HG02678 (cell line): ENCODE measurements around the gene SLC16A8.
"Not testable (repeated sequence)": the region's sequence is repeated elsewhere in the genome, so short reads cannot be mapped to it uniquely, and the experiment has no call there.

Source experiments
- ATAC-seq: cut with Tn5 transposase; IDR thresholded peaks from one replicate; pipeline ENCODE4 v1.9.1; 2021; ENCODE audit warnings: mild to moderate bottlenecking, moderate library complexity; ENCODE audit not compliant: unreplicated experiment

The SLC16A8 gene

DNA sequence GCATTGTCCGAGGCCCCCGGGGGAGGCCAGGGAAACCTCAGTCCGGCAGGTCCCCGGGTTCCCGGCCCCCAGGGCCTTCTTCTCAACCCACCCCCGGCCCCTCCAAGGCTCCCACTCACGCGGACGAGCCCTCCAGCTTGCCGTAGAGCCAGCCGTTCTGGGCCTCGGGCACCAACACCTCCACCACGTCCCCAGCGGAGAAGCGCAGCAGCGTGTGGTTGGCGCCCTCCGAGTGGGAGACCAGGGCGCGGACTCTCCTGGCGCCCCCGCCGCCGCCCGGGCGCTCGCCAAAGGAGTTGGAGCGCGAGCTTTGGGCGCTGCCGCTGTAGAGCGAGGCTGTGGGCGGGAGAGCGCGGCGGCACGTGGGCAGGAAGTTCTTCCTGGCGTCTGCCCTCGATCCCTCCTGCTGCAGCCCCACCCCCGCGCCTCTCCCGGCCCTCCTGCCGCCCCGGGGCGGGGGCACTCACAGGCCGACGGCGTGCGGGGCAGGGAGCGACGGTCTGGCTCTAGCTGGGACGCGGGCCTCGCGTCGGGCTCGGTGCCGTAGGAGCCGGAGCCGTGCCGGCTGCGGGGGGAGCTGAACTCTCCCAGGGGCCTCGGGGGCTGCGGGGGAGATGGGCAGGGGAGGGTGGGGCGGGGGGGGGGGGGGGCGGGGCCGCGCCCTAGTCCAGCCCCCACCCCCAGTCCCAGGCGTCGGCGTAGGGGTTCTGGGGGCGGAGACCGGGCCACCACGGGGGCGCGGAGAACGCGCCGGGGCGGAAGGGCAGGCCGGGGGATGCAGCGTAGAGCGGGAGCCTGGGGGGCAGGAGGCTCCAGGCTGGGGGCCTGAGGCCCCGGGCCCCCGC is 4.9 kb upstream of the SLC16A8 start:
- no peak for ATAC-seq

DNA sequence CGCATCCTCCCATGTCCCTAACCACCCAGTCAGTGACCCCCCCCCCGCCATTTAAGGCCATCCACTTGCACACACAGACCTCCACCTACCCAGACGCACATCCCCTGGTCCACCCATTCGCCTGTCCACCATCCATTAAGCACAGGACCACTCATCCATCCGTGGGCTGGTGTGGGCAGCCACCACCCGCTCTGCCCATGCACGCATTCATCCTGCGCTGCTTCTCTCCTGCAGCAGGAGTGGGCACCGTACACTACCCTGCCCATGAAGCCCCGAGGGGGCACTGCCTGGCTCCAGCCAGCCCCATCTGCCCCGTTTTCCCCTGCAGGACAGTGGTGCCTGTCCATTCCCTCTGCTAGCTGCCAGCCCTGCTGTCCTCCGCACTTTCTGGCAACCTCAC is 3.9 kb upstream of the SLC16A8 start:
- ATAC-seq: no peak

DNA sequence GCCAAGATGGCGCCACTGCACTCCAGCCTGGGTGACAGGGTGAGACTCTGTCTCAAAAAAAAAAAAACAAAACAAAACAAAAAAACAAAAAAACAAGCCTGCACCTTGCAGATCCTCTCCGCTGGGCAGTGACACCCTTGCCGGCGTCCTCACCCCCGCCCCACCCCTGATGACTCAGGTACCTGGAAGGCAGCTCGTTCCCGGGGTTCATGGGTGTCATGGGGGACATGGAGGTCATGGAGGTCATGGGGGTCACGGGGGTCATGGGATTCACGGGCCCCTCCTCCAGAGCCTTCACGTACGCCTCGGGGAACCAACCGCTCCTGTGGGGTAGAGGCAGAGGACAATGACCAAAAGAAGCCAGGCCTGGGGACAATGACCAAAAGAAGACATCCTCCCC is 3.0 kb upstream of the SLC16A8 start:
- ATAC-seq: no peak

DNA sequence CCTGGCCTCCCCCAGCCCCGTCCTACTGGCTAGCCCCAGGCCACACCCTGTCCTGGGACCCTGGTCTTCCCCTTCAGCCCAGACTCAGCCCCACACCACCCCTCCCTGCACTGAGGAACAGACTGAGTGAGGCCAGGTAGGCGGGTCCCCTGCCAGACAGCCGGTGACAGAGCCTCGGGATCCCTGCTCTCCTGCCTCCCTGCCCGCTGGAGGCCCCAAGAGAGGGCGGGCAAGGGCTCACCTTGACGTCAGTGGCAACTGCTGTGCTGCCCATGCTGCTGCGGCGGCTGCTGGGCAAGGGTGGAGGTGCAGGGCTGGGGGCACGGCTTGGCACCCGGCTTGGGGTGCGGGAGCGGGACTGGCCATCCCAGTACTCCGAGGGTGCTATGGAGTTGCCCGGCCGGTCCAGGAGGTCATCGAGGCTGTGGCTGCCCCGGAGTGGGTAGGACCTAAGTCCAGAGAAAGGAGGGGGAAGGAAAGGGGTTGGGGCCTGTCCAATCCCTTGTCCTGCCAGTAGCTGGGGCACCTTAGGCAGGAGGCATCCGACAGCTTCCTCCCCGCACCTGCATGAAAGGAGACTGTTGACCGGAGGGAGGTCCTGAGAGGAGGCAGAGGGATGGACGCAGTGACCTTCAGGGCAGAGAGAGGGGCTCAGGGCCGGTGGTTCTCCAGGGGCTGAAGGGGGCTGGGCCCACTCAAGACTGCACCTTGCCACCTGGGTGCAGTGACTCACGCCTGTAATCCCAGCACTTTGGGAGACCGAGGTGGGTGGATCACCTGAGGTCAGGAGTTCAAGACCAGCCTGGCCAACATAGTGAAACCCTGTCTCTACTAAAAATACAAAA is 2.2 kb upstream of the SLC16A8 start:
- no peak for ATAC-seq

DNA sequence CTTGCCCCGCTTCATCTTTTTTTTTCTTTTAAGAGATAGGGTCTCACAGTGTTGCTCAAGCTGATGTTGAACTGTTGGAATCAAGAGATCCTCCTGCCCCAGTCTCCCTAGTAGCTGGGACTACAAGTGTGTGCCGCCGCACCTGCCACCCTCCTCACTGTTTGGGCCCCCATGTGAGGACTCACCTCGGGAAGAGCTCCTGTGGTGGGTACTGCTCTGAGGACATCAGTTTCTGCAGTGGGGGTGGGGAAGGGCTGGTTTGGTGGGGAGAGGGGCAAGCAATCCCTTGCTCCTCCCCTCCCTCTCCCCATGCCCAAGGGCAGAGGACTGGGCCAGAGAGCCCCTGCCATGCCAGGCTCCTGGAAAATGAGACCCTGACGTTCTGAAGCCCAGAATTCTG is 1.5 kb upstream of the SLC16A8 start:
- no peak for ATAC-seq

DNA sequence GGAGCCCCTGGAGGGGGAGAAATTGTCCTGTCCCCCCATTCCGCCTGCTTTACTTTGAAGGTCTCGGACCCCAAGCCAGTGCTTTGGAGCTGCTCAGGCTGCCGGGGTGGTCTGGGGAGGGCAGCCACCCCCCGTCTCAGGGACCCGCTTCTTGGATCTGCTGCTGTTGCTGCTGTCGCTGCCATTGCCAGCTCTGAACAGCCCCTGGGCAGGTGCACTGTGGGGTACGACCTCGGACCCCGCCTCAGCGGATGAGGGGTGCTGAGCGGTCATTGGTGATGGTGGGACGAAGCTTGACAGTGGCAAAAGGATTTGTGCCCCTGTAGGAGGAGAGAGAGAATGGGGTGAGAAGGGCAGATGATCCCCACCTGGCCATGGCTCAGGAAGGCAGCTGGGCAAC is 1.1 kb upstream of the SLC16A8 start:
- ATAC-seq: no peak

DNA sequence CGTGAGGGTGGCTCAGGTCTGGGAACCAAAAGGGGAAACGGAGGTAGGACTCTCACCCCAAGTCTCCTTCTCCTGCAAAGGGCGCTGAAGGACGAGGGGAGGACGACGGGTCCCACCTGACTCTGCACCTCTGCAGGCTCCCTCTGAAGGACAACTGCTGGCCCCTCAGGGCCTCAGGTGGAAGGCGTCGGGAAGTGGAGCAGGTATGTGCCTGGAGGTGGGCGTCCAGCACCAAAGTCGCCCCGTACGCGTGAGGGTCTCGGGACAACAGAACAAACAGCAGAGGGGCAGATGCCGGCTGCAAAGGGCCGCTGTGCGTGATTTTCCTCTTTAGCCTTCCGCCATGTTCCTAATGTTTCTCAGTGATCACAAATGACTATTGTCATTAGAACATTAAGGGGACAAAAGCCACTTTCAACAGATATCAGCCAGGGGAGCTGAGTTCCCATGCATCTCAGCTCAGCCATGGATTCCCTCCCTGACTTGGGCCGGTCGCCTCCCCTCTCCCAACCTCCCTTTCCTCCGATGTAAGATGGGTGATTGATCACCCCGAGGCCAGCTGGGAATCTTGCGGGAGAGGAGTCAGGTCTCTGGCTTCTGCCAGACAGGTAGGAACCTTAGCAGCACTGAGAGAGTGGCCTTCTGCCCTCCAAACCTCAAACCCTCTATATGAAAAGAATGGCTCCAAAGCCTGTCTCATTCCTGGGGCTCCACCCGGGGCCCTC is 836 bp downstream of the SLC16A8 start:
- ATAC-seq: no peak

DNA sequence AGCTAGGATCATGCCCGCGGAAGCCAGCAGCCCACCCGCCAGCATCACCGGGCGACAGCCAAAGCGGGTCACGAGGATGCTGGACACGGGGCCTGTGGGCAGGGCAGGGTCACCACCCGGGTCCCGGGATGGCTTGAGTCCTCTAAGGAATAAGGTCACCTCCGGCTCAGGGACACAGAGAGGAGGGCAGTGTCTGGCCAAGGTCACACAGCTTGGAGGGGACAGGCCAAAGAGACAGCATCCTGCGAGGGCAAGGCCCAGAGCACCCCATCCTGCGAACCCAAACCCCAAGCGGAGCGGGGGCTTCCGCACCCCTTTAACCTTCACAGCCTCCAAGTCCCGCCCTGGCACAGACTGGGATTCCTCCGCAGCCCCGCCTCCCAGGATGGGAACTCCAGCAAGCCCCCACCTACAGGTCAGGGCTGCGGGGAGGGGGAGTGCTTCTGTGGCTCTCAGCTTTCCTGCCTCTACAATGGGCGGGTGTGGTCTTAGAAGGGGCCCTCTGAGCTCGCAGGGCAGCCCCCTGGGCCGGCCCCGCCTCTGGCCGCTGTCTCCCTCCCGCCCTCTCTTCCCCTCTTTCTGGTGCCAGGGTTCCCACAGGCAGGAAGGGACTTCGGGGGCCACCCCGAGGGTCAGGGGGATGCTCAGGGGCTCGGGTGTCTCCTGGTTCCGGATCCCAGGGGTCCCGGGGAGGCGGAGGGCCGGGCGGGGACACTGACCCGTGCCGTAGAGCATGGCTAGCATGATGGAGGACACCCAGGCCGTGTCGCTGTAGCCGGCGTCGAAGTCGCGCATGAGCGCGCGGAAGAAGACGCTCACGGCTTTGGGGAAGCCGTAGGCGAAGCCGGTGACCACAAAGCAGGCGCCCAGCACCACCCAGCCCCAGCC is 1.8 kb downstream of the SLC16A8 start:
- no peak for ATAC-seq

DNA sequence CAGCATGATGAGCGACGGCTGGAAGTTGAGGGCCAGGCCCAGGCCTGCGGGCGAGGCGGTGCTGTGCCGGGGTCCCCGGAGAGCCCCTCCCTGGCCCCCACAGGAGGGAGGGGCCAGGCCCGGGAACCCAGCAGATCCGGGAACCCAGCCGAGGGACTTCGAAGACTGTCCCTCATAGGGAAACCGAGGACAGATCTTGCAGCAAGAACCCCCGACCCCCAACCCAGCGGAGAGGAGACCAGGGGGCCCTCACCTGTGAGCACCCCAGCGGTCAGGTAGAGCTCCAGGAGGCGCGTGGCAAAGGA is 2.4 kb downstream of the SLC16A8 start:
- no peak for ATAC-seq

DNA sequence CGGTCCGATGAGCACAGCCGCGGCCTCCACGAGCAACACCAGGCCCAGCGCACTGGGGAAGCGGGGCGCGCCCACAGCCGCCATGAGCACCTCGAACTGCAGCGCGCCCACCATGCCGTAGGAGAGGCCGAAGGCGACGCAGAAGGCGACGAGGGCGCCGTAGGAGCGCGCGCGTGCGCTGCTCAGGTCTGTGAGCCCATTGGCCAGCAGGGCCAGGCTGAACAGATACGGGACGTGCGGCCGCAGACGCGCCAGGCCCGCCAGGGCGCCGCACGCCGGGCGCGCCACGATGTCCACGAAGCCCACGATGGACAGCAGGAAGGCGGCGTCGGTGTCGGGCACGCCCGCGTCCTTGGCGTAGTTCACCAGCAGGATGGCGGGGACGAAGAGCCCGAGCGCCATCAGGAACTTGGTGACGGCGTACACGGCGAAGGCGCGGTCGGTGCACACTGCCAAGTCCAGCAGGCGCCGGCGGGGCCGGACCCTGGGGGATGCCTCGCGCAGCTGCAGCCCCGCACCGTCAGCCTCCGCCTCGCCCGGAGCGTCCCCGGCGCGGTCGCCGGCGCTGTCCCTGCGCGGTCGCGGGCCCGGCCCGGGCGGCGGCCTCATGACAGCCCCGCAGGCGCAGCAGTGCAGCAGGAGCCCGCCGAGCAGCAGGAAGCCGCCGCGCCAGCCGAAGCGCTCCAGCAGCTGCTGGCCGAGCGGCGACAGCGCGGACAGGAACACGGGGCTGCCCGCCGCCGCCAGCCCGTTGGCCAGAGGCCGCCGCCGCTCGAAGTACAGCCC is 2.9 kb downstream of the SLC16A8 start:
- no peak for ATAC-seq

DNA sequence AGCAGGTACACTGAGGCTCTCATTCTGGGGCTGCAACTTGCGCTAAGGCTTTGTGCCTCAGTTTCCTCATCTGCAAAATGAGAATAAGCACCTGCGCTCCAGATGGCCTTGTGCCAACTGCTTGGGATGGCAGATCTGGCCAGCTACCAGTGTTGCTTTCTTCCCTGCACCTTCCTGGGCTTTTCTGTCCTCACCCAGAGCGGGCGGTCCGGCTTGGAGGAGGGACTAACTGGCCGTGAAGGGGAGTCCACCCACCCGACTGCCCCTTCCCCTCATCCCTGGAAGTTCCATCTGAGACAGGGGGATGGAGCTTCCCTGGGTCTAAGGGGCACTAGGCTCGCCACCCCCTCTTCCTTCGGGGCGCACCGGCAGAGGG is 3.5 kb downstream of the SLC16A8 start:
- no peak for ATAC-seq

DNA sequence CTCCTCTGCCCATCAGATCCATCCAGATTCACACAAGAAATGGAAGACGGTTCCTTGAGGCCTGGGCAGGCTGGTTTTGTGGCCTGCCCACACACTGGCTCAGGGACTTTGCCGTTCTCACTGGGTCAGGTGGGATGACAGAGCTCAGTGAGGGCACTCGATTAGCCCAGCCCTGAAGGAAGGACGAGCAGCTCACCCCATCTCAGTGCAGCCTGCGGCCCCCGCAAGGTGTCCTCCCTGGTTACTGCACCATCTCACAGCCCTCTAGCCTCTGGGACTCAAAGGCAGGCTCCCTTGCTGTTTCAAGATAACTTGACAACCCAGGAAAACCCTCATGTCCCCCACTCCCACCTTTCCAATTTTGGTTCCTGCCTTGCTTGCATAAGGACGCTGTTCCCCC is 4.2 kb downstream of the SLC16A8 start:
- ATAC-seq: no peak

DNA sequence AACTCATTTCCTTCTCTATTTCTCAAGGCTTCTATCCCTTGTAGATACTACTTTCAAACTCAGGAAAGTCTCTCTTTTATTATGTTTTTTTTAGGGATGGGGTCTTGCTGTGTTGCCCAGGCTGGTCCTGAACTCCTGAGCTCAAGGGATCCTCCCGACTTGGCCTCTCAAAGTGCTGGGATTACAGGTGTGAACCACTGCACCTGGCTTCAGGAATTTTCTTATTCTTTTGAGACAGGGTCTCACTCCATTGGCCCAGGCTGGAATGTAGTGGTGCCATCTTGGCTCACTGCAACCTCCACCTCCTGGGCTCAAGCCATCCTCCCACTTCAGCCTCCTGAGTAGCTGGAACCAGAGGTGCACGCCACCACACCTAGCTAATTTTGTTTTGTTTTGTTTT is 4.8 kb downstream of the SLC16A8 start:
- not testable (repeated sequence) for ATAC-seq

DNA sequence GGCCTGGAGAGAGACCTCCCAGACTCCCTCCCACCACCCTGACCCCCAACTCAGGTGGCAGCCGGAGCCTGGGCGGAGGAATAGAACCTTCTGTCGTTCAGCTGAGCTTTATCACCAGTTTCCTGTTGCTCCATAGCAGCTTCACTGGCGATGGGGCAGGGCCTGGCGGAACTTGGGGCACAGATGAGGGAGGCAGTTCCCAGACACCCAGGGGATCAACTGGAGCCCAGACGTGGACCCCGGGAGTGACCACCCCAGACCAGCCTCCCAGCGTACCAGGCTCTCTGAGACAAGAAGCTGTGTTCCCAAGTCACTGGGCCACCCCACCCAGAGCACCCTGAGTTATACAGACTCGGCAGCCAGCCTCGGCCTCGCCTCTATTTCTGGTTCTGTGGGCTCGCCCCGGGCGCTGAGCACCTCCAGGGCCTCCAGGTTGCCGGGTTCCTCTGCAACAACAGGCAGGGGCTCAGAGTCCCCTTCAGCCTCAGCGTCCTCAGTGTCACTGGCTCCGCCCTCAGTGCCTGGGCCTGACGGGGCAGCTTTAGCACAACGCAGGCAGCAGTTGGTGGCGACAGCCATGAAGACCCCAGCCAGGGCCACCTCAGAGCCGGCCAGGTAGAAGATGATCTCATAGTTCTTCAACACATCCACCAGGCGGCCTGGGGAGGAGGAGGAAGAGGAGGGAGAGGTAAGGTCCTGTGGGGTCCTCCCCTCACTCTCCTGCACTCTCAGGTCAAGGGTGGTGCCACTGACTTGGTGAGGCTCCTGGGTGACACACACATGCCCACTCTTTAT is 5.7 kb downstream of the SLC16A8 start:
- no peak for ATAC-seq

DNA sequence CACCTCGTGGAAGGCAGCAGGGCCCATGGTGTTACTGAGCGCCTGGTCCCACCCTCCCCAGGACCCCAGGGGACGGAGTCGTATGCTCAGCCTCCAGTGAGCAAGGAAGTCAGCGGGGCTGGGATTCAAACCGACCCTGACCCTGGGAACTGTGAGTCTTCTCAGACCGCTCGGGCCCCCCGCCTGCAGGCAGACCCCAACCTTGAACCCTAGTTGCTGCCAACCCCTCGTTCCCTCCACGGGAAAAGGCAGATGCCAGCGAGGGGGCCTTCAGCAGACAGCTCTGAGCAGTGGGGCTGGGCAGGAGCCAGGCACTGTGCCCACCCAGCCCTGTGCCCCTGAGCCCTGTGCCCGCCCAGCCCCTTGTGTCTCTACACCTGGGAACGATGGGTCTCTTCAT is 6.4 kb downstream of the SLC16A8 start:
- ATAC-seq: no peak

DNA sequence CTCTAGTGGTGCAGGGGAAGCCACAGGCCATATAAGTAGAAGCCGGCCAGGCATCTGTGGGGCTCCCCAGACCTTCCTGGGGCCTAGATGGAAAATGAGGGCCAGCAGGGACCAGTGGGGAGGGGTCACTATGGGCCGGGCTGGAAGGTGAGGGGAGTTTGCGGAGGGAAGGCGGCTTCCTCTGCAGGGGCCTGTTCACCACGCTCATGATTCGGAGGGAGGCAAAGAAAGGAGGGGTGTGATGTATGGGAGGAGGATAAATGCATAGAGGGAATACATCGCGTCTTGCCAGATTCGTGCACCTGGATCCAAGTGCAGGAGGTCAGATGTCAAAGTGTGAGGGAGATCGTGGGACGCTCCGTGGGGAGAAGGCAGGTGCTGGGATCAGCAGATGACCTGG is 6.9 kb downstream of the SLC16A8 start:
- ATAC-seq: no peak

DNA sequence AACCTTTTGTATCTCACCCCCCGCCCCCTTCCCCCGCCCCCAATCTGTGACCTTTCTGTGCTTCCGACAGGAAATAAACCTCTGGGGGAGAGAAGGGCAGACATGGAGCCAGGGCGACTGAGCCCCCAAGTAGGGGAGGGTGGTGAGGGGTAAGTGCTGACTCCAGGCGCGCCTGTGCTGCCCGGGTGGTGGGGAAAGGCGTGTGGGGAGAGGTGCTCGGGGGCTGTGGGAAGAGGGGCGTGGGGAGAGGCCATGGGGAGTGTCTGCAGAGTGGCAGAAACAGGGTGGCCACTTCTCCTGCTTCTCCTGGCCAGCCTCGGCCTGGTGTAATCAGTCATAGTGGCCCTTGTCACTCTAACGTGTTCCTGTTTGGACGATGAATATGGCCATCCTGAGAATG is 8.0 kb downstream of the SLC16A8 start:
- ATAC-seq: no peak

DNA sequence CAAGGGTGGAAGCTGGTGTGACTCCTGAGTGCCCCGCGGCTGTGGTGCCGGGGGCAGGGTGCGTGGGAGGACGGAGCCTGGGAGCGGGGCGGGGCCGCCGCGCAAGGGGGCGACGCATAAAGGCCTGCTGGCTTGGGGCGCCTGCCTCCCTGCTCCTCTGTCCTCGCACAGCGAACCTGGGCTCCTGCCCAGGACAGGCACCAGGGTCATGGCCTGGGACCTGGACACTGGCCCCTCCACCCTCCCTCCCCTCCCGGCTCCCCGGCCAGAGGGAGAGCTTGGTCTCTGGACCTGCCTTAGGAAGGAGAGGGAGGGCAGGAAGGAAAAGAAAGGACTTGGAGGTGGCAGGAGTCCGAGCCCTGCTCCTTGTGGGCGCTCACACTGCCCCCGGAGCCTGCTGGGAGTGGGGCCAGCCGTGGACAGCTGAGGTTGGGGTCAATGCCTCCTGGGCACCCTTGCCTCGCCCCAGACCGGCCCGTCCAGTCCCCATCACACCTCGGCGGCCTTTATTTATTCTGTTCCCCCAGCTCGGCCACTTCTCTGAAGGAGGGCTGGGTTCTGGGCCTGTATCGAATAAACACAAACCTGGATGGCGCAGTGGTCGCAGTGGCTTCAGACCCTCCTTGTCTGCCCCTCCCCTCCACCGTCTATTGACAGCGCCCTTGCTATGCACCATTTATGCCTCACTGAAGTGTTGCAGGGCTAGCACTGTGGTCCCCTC is 8.7 kb downstream of the SLC16A8 start:
- ATAC-seq: no peak
